Hepatocyte (in vitro differentiated cells): ENCODE measurements around the gene ADAMTS8. TPM values are rescaled to one million over a fixed set of nuclear protein-coding genes. Genes with fewer than 3 reads are reported as not detected.
A peak's percentile ranks its signal among the peaks of the same experiment; 100 is the strongest.

Experiments
- DNase-seq: peaks from one replicate; pipeline ENCODE4 v3.0.0-alpha.2; 2016; ENCODE audit warnings: low spot score
- H2AFZ ChIP-seq: fragments of 200-600 bp; sonication (generic); 2 replicates; pipeline ENCODE4 v1.6.0; 2016; ENCODE audit warnings: antibody characterized with exemption, mild to moderate bottlenecking
- H3K27ac ChIP-seq: fragments of 200-600 bp; sonication (generic); 2 replicates; pipeline ENCODE4 v1.5.1; 2016; ENCODE audit warnings: mild to moderate bottlenecking
- H3K27me3 ChIP-seq: fragments of 200-600 bp; sonication (generic); 2 replicates; pipeline ENCODE4 v1.6.1; 2016
- H3K36me3 ChIP-seq: fragments of 200-600 bp; sonication (generic); replicated peaks from 2 replicates; pipeline ENCODE4 v1.5.1; 2016; ENCODE audit warnings: low read depth; ENCODE audit not compliant: insufficient read depth
- H3K4me1 ChIP-seq: fragments of 200-600 bp; sonication (generic); 2 replicates; pipeline ENCODE4 v1.5.1; 2016; ENCODE audit warnings: mild to moderate bottlenecking, moderate library complexity; ENCODE audit not compliant: insufficient read depth
- H3K4me2 ChIP-seq: fragments of 200-600 bp; sonication (generic); 2 replicates; pipeline ENCODE4 v1.6.0; 2016
- H3K4me3 ChIP-seq: fragments of 200-600 bp; sonication (generic); 2 replicates; pipeline ENCODE4 v1.5.1; 2016; ENCODE audit warnings: mild to moderate bottlenecking
- H3K79me2 ChIP-seq: fragments of 200-600 bp; sonication (generic); 2 replicates; pipeline ENCODE4 v1.6.0; 2017; ENCODE audit warnings: mild to moderate bottlenecking
- H3K9me2 ChIP-seq: fragments of 200-600 bp; sonication (generic); replicated peaks from 2 replicates; pipeline ENCODE4 v1.6.0; 2017; ENCODE audit warnings: mild to moderate bottlenecking; ENCODE audit not compliant: insufficient read depth
- H3K9me3 ChIP-seq: fragments of 200-600 bp; sonication (generic); 2 replicates; pipeline ENCODE4 v1.5.1; 2016; ENCODE audit warnings: low read depth, mild to moderate bottlenecking
- H4K20me1 ChIP-seq: fragments of 200-600 bp; sonication (generic); 2 replicates; pipeline ENCODE4 v1.6.0; 2016; ENCODE audit warnings: mild to moderate bottlenecking; ENCODE audit not compliant: insufficient read depth, poor library complexity, severe bottlenecking
- CTCF ChIP-seq: fragments of 200-600 bp; sonication (generic); IDR thresholded peaks from 2 replicates; pipeline ENCODE4 v1.5.1; 2016; ENCODE audit warnings: antibody characterized with exemption, mild to moderate bottlenecking; ENCODE audit not compliant: poor library complexity
- EZH2 ChIP-seq: fragments of 200-600 bp; sonication (generic); IDR thresholded peaks from 2 replicates; pipeline ENCODE4 v1.6.1; 2016; ENCODE audit warnings: antibody characterized with exemption, mild to moderate bottlenecking, borderline replicate concordance
- EZH2phosphoT487 ChIP-seq: fragments of 200-600 bp; sonication (generic); IDR thresholded peaks from one replicate; pipeline ENCODE4 v1.6.1; 2018; ENCODE audit warnings: antibody characterized with exemption, mild to moderate bottlenecking, low read depth, moderate library complexity; ENCODE audit not compliant: unreplicated experiment, severe bottlenecking
- WGBS: methylation state at CpG from one replicate; pipeline ENCODE4 v1.1.6; 2016; ENCODE audit warnings: low lambda C conversion rate; ENCODE audit errors: missing lambda C conversion rate; 5-methylcytosine and 5-hydroxymethylcytosine counted together
- polyA plus RNA-seq: library from polyadenylated mRNA; unstranded; fragments of >200 nt; fragmentation: Nextera tagmentation; extraction: Ambion mirVana; gene quantifications from 2 replicates; pipeline ENCODE4 v1.2.1, GENCODE V29; 2016
- total RNA-seq: library from RNA; depleted of rRNA; stranded (reverse); fragments of >200 nt; gene quantifications from 2 replicates; pipeline ENCODE4 v1.2.3, GENCODE V29; 2014

Gene ADAMTS8
- total and polyA plus RNA-seq, 2 experiments from 2014 or later = 1.7 to 2.3 TPM

GRCh38 chr11:130403967-130404366 is 24.4 kb downstream of the ADAMTS8 start:
- Histone ChIP-seq H3K27ac (peak overlapping the region; percentile 39), H3K27me3 (no peaks in the 10 kb centered on the region), H3K4me3 (no peak overlapping the region), H4K20me1 (no peaks in the 10 kb centered on the region), H2AFZ (no peak overlapping the region), H3K9me2 (no peaks in the 10 kb centered on the region), H3K79me2 (no peaks in the 10 kb centered on the region), H3K9me3 (no peaks in the 10 kb centered on the region), H3K4me1 (peaks cover 23% of the 10 kb centered on the region), H3K36me3 (no peaks in the 10 kb centered on the region), H3K4me2 (peak overlapping the region; percentile 43)
- no peak for TF ChIP-seq EZH2
- no peak for TF ChIP-seq CTCF
- no peak for TF ChIP-seq EZH2phosphoT487
- DNase-seq = no peak
- 82% methylated on average over 3 of the region's 3 CpGs for WGBS

GRCh38 chr11:130403271-130403804 is 25.1 kb downstream of the ADAMTS8 start:
- H3K79me2 ChIP-seq = no peaks in the 10 kb centered on the region
- no peaks in the 10 kb centered on the region for H3K36me3 ChIP-seq
- no peaks in the 10 kb centered on the region for H3K9me3 ChIP-seq
- H2AFZ ChIP-seq = no peak overlapping the region
- H3K4me2 ChIP-seq = peak overlapping the region; percentile 43
- peaks cover 23% of the 10 kb centered on the region for H3K4me1 ChIP-seq
- H3K4me3 ChIP-seq = no peak overlapping the region
- TF ChIP-seq CTCF = no peak
- TF ChIP-seq EZH2phosphoT487 = no peak
- TF ChIP-seq EZH2 = no peak
- H4K20me1 ChIP-seq = no peaks in the 10 kb centered on the region
- H3K27ac ChIP-seq = peak overlapping the region; percentile 39
- H3K9me2 ChIP-seq = no peaks in the 10 kb centered on the region
- DNase-seq = peak; percentile 66
- 41% methylated on average over 11 of the region's 11 CpGs for WGBS
- no peaks in the 10 kb centered on the region for H3K27me3 ChIP-seq

GRCh38 chr11:130402570-130402969 is 25.8 kb downstream of the ADAMTS8 start:
- Histone ChIP-seq H3K79me2 (no peaks in the 10 kb centered on the region), H3K27me3 (no peaks in the 10 kb centered on the region), H3K9me2 (no peaks in the 10 kb centered on the region), H3K4me2 (no peak overlapping the region), H4K20me1 (no peaks in the 10 kb centered on the region), H3K4me1 (peaks cover 18% of the 10 kb centered on the region), H3K27ac (peak overlapping the region; percentile 39), H2AFZ (no peak overlapping the region), H3K36me3 (no peaks in the 10 kb centered on the region), H3K9me3 (no peaks in the 10 kb centered on the region), H3K4me3 (no peak overlapping the region)
- WGBS = 95% methylated on average over 2 of the region's 2 CpGs
- DNase-seq = no peak
- TF ChIP-seq EZH2phosphoT487 (no peak), EZH2 (no peak), CTCF (no peak)
